PC-3 (cell line): ENCODE data around the gene PDPN.

Experiments used
- EZH2 ChIP-seq: fragments of 300-600 bp; sonication (generic); IDR thresholded peaks from one replicate; pipeline ENCODE4 v1.6.1; 2017; ENCODE audit warnings: antibody characterized with exemption, mild to moderate bottlenecking, low read length; ENCODE audit not compliant: unreplicated experiment
- EZH2phosphoT487 ChIP-seq: fragments of 300-600 bp; sonication (generic); IDR thresholded peaks from 2 replicates; pipeline ENCODE4 v1.6.1; 2018; ENCODE audit warnings: mild to moderate bottlenecking, antibody characterized with exemption, low read length, borderline replicate concordance
- TF ChIP-seq, protein P1 (sequence below): fragments of 300-600 bp; sonication (generic); conservative IDR thresholded peaks from 2 replicates; pipeline ENCODE4 v1.5.1; 2017; ENCODE audit warnings: antibody characterized with exemption, low read depth, mild to moderate bottlenecking, low read length

DNA sequence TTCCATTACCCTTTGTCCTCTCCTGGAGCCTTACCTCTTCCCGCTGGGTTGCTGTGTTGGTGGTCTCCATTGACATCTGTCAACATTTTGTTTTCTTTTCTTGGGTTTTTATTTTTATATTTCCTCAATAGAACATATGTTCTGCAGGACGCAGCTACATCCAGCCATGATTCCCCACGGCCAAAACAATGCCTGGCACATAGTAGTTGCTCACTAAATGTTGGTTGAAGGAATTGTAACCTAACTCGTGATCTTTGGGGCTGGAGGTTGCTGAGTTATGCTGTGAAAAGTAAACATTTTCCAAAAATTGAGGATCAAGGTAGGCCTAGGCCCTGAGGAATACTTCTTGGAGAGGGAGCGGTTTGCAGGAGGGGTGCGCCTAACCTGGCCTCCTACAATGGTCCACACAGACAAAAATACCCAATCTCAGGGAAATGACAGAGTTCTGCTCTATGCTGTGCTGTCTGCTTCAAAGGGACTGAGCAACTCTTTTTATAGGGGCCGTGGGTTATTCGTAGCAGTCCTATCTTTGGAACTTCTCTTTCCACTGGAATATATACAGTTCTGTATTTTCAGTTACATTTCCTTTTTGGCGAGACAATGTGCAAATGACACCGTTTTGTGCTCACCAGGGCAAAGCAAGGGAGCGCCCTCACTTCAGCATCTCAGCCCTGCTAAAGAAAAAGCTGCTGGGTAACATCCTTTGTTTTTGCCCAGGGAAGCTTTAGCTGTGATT, 1.4 kb downstream of the PDPN start:
- no peak for TF ChIP-seq EZH2
- TF ChIP-seq, protein P1, sequence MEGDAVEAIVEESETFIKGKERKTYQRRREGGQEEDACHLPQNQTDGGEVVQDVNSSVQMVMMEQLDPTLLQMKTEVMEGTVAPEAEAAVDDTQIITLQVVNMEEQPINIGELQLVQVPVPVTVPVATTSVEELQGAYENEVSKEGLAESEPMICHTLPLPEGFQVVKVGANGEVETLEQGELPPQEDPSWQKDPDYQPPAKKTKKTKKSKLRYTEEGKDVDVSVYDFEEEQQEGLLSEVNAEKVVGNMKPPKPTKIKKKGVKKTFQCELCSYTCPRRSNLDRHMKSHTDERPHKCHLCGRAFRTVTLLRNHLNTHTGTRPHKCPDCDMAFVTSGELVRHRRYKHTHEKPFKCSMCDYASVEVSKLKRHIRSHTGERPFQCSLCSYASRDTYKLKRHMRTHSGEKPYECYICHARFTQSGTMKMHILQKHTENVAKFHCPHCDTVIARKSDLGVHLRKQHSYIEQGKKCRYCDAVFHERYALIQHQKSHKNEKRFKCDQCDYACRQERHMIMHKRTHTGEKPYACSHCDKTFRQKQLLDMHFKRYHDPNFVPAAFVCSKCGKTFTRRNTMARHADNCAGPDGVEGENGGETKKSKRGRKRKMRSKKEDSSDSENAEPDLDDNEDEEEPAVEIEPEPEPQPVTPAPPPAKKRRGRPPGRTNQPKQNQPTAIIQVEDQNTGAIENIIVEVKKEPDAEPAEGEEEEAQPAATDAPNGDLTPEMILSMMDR = no peak
- no peak for TF ChIP-seq EZH2phosphoT487
